CD4-positive, alpha-beta T cell treated with Interferon alpha-2 for 1 hour (primary cell): ENCODE data around the gene NEURL2.
"Not testable (repeated sequence)": the region's sequence is repeated elsewhere in the genome, so short reads cannot be mapped to it uniquely, and the experiment has no call there.

Experiments used
- DNase-seq, 2 donors: peaks; one replicate each; pipeline ENCODE4 v3.0.0-alpha.2; 2020 to 2022

The NEURL2 gene

DNA sequence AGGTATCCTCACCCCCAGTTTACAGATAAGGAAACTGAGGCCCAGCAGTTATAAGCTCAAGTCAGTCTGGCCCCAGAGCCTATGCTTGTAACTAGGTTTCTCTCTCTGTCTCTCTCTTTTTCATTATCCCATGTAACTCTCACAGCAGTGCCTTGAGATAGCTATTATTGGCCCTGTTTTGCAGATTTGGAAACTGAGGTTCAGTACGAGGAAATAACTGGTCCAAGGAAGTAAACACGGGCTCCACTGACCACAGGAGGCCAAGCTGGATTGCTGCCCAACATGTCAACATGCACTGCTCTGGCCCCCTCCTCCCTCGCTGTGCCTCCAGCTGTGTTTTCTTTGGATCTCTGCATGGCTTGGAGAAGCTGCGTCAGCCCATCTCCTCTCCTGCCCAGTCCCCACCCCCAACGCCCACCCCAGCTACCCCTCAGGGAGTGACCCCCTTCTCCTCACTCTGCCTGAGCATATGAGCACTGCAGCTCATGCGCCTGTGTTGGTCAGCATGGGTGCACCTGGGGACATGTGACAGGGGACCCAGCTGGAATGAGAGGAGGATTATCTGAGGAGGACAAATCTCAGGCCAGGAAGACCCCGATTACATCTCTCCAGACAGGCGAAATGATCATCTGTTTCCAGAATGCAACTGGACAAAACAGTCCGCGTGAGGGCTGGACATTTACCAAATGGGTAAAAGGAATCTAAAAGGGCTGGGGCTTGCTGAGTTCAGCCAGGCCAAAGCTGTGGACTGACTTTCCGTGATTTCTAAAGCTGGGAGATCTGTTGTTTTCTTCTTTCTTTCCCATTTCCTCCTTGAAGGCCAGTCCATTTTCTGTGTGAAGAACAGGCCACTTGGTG, 28.8 kb upstream of the NEURL2 start:
- no peak for DNase-seq

DNA sequence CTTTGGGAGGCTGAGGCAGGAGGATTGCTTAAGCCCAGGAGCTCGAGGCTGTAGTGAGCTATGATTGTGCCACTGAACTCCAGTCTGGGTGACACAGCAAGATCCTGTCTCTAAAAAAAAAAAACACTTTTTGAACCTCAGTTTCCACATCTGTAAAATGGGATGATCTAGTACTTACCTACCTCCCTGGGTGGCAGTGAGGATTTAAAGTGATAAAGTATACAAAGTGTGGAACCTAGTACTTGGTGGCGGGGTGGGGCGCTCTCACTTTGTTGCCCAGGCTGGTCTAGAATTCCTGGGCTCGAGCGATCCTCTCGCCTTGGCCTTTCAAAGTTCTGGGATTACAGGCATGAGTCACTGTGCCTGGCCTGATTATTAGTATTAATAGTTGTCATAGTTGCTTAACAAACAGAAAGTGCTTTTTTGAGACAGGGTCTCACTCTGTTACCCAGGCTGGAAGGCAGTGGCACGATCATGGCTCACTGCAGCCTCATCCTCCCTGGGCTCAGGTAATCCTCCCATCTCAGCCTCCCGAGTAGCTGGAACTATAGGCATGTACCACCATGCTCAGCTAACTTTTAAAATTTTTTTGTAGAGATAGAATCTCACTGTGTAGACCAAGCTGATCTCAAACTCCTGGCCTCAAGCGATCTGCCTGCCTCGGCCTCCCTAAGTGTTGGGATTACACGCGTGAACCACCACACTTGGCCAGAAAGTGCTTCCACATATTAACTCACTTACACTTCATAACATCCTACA, 27.9 kb upstream of the NEURL2 start:
- no peak for DNase-seq

DNA sequence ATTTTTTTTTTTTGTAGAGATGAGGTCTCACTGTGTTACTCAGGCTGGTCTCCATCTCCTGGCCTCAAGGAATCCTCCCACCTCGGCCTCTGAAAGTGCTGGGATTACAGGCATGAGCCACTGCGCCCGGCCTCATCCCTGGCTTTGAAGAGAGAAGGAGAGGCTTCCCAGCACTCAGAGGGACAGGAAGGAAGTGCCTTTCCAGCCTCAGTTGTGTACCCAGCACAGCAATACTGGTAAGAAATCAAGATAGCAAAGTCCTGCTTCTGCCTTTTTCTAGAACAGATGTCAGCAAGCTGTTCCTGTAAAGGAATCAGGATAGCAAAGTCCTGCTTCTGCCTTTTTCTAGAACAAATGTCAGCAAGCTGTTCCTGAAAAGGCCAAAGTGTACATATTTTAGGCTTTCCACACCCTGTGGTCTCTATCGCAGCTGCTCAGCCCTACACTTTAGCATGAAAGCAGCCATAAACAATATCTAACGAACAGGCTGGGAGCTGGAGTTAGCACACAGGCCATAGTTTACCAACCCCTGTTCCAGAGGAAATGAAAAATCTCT, 27.3 kb upstream of the NEURL2 start:
- DNase-seq: no peak

DNA sequence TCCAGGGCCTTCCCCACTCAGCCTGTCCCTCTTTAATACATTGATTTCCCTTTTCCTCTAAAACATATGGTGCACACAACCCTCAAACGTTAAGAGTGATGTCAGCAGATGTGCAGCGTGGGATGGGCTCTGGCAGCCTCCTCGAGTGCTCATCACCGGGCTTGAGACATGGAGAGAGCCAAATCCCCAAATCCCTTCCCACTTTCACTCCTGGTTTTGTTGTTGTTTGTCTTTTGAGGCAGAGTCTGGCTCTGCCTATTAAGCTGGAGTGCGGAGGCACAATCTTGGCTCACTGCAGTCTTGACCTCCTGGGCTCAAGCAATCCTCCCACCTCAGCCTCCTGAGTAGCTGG, 26.8 kb upstream of the NEURL2 start:
- no peak for DNase-seq

DNA sequence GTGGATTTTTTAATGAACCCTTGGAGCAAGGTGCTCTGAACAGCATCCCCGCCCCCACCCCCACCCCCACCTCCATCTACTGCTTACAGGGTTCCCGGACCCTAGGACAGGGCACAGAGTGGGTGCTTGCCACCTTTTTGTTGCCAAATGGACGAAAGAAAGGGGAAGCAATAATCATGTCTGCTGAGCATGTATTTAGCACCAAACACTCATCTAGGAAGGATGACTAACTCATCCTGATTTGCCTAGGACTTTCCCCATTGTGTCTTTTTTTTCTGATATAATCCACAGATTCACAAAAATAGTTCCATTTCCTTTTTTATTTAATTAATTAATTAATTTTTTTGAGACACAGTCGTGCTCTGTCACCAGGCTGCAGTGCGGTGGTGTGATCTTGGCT, 22.1 kb upstream of the NEURL2 start:
- no peak for DNase-seq

DNA sequence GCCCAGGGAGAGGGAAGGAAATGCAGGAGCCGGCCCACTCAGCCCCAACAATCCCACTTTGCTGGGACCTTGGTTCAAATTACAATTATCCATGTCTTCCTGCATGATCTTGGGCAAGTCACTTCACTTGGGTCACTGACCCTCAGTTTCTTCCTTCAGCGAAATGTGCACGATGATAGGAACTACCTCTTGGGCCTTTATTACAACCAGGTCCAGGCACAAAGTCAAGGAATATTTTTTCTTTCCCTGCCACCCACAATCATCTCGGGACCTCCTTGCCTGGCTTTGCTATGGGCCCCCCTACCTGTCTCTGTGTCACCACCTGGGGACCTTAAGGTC, 21.3 kb upstream of the NEURL2 start:
- no peak for DNase-seq

DNA sequence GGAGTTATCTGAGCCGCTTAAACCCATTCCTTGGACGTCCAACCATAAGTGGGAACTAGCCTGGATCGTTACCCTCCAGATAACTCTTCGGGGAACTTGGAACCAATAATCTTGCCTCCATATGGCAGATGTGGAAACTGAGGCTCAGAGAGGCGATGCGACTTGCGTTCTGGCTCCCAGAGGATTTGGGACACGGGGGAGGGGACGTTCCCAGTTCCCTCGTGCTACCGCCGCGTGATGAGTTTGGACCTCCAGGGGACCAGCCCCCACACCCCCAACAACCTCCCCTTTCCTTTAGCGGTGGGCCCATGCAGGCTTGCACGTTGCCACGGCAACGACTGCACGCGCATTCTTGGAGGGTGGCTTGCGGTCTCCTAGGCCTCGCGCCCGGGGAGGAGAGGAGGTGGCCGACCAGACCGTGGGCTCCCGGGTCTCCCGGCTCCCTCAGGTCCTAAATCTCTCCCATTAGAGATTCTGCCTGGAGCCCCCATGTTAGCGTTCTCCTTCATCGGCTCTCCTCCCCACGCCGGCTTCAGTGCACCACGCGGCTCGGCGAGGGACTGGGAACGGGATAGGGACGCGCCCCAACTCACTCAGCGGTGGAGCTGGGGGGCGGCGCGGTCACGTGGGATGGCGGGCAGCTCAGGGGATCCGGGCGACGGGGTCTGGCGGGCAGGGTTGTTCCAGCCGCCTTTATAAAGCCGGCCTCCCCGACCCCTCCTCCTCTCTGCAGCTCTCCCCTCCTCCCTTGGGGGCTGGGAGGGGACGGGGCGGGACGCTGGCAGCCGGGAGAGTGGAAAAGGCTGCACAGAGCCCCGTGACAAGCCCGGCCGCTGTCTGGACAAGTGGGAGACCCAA, 20.7 kb upstream of the NEURL2 start, which contains the start of gene PLTP:
PLTP (minus strand) TSS at position 670 of the 858 bp plus-strand sequence. CDS start 703 bp downstream, outside the sequence.
- peak; percentile 32 to 50 for DNase-seq

DNA sequence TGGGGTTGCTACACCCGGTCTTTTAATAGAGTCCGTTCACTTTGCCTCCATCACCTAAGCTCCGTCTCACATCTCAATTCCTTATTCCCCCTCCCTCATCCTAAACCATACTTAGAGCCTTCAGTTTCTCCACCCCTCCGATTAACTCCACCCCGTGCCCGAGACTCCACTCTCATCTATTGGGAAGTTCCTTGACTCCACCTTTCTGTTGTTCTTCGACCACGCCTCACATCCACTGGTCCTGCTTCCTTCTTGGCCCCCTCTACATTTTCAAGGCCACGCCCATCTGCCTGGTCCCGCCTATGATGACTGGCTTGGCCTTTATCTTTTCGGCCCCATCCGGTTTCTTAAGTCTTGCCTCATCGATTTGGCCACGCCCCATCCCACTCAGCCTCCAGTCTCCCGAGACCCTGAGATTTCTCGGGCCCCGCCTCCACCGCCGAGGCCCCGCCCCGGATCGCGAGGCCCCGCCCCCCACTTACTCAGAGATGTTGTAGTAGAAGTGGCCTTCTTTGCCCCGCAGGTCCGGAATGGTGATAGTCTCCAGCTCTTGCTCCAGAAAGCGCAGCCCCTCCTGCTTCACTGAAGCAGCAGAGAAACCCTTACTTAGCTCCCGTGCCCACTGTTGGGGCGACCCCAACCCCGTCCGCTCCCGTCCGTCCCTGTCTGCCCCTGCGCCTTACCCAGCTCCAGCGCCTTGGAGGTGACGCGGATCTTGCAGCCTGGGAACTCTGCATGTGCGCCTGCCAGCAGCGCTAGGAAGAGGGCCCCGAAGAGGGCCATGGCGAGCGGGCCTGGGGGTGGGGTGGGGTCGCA, 19.9 kb upstream of the NEURL2 start:
- peak; percentile 93 to 95 for DNase-seq

DNA sequence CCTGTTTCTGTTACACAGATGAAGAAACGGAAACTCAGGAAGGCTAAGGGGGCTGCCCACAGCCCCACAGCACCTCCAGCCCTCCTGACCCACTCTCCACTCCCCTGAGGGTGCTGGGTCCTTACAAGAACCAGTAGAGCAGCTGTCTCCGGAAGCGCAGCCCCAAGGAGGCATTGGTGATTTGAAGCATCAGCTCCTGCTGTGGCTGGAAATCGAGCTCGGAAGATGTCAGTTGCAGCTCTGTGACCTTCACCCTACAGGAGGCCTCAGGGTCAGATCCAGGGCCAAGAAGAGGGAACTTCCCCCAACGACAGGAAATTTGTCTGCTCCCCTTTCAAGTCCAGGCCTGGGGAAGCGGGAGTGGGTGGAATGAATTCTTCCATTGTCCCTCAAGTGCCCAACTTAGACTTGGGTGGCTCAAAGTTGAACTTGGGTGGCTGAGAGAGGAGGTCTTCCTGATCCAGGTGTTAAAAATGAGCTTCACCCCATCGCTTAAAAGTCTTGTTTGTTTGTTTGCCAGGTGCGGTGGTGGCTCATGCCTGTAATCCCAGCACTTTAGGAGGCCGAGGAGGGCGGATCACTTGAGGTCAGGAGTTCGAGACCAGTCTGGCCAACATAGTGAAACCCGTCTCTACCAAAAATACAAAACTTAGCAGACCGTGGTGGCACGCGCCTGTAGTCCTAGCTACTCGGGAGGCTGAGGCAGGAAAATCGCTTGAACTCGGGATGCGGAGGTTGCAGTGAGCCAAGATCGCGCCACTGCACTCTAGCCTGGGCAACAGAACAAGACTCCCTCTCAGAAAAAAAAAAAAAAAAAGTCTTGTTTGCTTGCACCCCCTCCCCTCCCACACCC, 19.0 kb upstream of the NEURL2 start:
- DNase-seq: no peak

DNA sequence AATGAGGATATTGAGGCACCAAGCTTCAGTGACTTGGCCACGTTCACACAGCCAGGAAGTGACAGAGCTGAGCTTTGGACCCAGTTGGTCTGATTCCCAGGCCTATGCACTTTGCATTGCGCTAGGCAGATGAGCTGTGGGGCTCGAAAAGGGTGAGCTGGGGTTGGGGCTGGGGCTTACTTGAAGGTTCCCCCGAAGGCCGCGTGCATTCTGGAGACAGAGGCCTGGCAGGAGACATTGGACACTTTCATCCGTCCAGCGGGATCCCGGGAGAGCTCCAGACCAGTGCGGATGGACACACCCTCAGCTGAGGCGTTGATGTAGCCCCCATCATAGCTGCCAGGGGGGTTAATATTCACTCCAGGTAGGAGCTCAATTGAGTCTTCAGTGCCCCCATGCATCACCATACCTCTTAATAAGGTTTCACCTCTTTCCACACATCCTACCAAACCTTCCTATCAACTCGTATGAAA, 18.4 kb upstream of the NEURL2 start:
- no peak for DNase-seq

DNA sequence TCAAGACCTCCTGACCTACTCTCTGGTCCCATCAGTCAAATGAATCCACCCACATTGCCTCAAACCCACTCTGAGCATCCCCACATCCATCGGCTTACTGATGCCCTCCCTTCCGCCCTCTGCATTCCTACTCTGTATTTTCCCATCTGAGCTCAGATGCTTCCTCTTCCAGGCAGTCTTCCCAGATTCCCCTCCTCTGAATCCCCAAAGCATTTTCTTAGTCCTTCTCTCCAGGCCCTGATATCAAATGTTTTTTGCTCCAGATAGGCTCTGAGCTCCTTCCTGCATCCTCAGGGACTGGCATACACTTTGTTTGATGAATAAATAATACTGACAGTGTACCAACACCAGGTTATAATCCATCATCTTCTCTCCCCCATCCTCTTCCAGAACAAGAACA, 17.1 kb upstream of the NEURL2 start:
- no peak for DNase-seq

DNA sequence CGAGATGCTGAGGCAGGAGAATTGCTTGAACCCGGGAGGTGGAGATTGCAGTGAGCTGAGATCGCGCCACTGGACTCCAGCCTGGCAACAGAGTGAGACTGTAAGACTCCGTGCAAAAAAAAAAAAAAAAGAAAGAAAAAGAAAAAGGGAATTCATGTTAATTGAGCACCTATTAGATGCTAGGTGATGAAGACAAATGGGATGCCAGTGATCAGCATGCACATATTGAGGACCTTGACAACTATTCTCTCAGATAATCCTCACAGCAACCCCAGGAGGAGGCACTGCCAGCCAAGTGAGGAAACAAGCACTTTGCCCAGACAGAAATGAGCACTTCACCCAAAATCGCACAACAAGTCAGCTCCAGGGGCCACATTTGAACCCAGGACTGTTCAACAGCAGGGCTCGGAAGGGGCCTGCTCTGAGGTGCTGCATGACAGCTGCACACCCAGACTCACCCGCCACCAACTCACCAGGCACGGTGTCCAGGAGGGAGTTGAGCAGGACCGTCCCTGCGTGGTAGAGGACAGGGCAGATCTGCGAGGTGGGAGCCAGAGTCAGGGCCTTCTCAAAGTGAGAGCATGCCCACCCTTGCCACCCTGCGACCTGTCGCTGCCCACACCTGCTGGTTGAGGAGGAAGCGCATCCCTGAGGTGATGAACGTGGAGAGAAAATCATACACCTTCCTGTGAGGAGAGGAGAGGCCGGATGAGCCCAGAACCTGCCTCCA, 16.4 kb upstream of the NEURL2 start:
- DNase-seq: no peak

DNA sequence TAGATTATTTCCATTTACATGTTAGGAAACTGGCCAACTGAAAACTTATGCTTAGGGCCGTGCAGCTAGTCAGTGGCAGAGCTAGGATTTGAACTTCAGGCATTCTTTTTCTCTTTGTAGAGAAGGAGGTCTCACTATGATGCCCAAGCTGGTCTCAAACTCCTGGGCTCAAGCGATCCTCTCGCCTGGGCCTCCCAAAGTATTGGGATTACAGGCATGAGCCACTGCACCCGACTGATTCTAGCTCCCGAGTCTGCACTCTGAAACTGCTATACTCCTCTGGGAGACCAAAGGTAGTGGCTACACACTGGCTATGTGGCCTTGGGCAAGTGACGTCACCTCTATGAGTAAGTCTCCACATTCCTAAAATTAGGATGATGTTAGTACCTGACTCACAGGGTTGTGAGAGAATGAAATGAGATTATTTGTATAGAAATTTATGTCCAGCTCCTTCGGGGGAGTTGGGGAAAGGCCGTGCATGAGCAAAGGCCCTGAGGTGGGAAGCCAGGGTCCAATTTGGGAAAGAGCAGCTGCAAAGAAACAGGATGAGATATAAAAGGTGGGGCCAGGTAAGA, 14.6 kb upstream of the NEURL2 start:
- no peak for DNase-seq

DNA sequence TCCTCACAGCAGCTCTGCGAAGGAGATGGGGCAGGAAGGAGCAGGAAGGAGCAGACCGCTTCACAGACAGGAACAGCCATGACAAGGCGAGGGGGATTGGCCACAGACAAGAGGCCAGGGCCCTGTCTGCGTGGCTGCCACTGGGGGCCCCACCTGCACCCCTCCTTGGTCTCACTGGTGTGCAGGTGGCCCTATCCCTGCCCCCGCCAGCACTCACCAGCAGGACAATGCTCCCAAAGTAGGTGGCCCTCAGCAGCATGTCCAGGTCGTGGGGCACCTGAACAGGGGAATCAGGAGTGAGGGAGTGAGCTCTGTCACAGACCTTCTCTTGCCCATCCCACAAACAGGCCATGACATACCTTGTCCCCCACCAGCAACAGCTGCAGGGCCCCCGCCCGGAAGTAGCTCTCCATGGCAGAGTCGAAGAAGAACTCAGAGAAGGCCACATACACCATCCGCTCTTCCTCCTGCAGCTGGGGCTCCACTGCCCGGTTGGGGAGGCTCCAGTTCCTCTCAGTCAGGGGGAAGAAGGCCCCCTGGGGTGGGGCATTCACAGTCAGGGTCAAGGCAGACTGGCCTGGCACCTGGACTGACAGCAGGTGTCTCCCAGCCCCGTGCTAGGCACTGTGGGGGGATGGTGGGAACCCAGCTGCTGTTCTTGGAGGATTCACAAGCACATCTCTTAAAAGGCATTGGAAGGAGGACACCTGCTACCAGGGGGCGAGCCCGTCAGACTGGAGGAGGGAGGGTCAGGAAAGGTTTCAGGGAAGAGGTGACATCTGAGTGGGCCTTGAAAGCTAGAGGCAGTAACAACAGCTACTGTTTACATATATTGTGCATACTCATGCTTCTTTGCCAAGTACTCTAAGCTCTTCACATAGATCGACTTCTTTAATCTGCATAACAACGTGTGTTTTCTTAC, 13.8 kb upstream of the NEURL2 start:
- DNase-seq: no peak

DNA sequence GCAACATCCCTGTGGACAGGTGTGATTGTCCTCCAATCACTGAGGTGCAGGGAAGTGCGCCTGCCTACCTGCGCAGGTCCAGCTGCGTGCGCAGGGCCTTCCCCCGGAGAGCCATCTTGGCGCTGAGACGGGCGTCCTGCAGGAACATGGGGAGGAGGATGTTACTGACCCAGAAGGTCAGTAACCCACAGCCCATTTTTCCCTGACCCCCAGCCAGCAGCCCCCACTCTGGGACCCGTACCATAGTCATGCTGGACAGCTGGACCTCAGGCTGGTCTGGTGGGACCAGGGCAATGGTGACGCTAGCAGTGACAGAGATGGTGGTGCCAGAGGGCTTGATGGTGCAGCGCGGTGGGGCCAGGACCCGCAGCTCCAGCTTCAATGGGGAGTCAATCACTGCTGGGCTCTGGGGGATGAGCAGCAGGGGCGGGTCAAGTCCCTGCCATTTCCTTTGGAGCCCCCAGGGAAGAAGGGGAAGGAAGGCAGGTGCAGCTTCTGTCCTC, 11.2 kb upstream of the NEURL2 start:
- no peak for DNase-seq

DNA sequence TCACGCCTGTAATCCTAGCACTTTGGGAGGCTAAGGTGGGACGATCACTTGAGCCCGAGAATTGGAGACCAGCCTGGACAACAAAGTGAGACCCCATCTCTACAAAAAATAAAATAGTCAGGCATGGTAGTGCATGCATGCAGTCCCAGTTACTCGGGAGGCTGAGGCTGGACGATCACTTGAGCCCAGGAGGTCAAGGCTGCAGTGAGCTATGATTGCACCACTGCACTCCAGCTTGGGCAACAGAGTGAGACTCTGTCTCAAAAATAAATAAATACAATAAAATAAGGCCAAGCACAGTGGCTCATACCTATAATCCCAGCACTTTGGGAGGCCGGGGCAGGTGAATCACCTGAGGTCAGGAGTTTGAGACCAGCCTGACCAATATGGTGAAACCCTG, 10.3 kb upstream of the NEURL2 start:
- DNase-seq: not testable (repeated sequence)

DNA sequence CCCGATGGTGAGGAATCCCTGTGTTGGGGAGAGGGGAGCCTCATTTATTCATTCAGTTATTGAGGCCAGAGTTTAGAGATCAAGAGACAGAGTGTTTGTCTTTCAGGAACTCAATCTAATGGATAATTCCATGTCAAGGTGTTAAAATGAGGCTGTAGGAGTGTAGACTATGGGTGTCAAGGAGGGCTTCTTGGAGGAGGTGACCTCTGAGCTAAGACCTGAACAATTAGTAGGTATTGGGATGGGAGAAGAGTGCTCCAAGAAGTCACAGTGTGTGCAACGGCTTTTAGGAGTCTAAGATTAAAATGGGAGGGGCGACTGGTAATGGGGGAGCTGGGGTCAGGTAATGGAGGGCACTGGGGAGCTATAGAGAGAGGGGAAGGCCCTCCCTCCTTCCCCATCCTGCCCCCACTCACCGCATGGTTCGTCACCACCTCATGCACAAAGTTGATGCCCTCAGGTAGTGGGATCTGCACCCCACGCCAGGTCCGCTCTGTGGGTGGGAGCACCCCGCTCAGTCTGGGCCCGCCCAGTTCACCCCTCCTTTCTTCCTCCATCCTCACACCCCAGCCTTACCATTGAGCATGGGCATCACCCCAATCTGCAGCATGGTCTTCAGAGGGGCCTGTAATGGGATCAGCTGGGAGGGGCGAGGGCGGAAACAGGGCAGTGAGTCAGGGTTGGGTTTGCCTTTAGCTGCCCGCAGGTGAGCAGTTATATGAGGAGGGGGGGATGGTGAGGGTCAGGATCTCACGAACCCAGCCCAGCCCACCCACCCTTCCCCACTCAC, 8.2 kb upstream of the NEURL2 start:
- DNase-seq: no peak

DNA sequence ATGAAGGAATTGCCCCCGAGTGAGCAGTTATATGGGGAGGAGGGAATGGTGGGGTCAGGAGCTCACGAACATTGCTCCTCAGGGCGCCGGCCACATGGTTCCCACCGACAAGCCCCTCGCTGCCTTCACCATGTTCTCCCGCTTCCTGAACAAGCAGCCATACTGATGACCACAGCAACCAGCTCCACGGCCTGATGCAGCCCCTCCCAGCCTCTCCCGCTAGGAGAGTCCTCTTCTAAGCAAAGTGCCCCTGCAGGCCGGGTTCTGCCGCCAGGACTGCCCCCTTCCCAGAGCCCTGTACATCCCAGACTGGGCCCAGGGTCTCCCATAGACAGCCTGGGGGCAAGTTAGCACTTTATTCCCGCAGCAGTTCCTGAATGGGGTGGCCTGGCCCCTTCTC, 7.3 kb upstream of the NEURL2 start:
- DNase-seq: no peak
